NB4 (cell line): Measurements from ENCODE around the gene WARS2.

Experiments
- DNase-seq: peaks from one replicate; pipeline ENCODE4 v3.0.0; 2010; ENCODE audit warnings: low read depth
- H3K4me3 ChIP-seq: one replicate; pipeline ENCODE4 v1.5.1; 2011; ENCODE audit warnings: mild to moderate bottlenecking, low read depth, low read length, moderate library complexity
- MYC ChIP-seq: IDR thresholded peaks from 2 replicates; pipeline ENCODE4 v1.6.1; 2011; ENCODE audit warnings: low read depth, low read length
- POLR2A ChIP-seq: IDR thresholded peaks from 2 replicates; pipeline ENCODE4 v1.6.1; 2011; ENCODE audit warnings: mild to moderate bottlenecking; ENCODE audit not compliant: insufficient read length; ENCODE audit errors: extremely low read depth
- TF ChIP-seq, protein P1 (sequence below): IDR thresholded peaks from one replicate; pipeline ENCODE4 v1.5.1; 2012; ENCODE audit warnings: low read depth, low read length
- TF ChIP-seq, protein P2 (sequence below): IDR thresholded peaks from 2 replicates; pipeline ENCODE4 v1.6.1; 2011; ENCODE audit warnings: low read depth, low read length

The WARS2 gene

DNA sequence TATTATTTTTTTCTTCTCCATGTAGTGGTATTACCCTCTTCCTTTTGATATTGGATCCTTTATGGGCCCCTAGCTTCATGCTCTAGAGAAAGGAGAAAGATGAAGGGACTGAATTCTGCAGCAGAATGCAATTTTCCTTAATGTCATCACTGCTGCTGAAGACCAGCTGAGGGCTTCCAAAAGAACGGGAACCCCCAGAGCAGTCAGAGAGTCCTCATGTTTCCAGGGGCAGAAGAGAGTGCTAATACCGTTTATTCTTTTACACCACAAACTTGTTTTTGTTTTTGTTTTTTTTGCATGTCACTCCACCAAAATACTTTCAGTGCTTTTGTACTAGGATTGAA lies 131.2 kb downstream of the WARS2 start:
- TF ChIP-seq MYC (no peak), POLR2A (no peak)
- TF ChIP-seq, protein P1, sequence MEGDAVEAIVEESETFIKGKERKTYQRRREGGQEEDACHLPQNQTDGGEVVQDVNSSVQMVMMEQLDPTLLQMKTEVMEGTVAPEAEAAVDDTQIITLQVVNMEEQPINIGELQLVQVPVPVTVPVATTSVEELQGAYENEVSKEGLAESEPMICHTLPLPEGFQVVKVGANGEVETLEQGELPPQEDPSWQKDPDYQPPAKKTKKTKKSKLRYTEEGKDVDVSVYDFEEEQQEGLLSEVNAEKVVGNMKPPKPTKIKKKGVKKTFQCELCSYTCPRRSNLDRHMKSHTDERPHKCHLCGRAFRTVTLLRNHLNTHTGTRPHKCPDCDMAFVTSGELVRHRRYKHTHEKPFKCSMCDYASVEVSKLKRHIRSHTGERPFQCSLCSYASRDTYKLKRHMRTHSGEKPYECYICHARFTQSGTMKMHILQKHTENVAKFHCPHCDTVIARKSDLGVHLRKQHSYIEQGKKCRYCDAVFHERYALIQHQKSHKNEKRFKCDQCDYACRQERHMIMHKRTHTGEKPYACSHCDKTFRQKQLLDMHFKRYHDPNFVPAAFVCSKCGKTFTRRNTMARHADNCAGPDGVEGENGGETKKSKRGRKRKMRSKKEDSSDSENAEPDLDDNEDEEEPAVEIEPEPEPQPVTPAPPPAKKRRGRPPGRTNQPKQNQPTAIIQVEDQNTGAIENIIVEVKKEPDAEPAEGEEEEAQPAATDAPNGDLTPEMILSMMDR = no peak
- TF ChIP-seq, protein P2, sequence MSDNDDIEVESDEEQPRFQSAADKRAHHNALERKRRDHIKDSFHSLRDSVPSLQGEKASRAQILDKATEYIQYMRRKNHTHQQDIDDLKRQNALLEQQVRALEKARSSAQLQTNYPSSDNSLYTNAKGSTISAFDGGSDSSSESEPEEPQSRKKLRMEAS = no peak
- no peak overlapping the region for H3K4me3 ChIP-seq
- no peak for DNase-seq

DNA sequence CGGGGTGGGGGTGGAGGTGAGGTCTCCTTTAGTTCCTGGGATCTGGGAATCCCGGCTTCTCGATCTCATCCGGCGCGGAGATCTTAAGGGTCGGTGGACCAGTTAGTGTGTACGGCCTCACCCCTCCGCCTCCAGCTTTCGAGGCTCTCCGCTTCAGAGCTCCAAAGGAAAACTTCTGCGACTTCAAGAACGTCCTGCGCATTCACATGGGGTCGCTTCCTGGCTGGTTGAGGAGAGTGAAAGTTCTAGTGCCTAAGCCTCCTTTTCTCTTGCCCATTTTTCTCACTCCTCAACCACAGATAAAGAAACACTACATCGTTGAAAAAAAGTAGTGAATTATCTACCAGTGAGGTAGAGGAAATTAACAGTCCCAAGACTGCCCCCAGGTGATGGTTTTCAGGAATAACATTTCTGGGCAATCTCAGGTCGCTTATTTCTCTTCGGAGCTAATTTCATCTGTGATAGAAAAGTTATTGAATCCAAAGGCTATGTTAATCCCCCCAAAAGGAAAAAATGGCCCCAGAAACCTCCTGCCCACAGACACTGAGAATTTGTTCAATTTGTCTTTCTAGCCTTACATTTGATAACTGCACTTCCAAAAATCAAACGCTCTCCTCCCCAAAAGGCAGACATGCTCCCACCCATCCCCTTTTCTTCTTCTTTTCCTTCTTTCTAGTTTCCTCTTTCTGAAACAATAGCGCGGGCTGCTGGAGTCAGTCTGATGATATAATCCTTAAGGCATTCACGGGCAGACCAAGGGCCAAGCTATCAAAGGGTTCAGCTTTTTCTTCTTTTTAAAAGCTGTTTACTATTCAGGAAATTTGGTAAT lies 131.8 kb downstream of the WARS2 start:
- no peak overlapping the region for H3K4me3 ChIP-seq
- TF ChIP-seq MYC = no peak
- TF ChIP-seq, protein P1 = peak; percentile 42
- peak; percentile 58 for DNase-seq

DNA sequence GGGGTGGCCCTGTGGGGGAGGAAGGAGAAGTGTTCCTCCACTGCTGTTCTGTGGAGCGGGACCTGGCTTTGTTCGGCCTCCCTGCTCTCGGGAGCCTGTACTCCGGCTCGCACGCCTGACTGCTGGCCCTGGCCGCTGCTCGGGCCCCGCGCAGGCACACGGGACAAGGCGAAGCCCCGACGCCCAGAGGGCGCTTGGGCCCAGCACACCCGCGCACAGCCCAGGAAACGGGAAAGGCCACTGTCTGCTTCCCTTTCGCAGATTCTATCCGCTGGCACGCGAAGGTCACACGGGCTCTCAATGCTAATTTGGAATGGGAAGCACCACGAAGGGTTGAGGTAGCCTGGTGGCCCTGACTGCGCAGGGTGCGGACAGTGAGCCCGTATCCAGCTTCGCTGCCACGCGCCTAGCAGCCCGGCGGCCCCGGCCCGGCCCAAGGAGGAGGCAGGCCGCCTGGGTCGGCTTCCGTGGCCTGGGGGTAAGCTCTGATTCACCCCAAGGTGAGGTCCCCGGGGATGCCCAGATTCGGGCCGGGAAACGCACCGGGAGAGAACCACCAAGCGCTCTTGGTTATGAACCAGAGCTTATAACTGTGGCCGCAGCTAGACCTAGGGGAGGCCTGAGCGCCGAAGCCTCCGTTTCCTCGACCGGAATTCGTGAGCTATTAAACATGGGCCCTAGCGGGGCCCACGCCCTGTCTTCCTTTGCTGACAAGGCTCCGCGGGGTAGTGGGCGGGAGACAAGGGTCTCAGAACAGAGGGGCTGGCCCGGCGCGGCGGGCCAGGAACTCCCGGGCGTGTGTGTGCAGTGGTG lies 132.6 kb downstream of the WARS2 start:
- H3K4me3 ChIP-seq = no peak overlapping the region
- no peak for DNase-seq

DNA sequence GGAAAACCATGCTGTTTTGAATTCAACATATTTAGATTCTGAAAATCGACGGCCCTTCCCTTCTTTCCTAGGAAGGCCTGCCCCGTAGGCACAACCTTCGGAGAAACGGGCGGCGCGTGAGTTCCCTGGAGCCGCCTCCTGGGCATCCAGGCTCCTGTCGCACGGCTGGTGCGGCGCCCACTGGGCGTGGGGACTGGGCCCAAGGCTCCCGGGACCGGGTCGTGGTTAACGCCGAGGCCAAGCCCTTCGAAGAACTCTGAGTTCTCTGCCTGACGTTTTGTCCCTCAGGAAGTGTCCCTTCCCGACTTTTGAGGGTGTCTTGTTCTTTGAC lies 133.1 kb downstream of the WARS2 start:
- TF ChIP-seq POLR2A (no peak), MYC (no peak)
- TF ChIP-seq, protein P2 = no peak
- TF ChIP-seq, protein P1 = no peak
- DNase-seq = no peak
- H3K4me3 ChIP-seq = no peak overlapping the region

More for the DNA sequence above, 132.6 kb downstream of the WARS2 start:
- TF ChIP-seq, protein P1 = no peak
- TF ChIP-seq MYC = no peak
- TF ChIP-seq, protein P2 = no peak
- no peak for TF ChIP-seq POLR2A

DNA sequence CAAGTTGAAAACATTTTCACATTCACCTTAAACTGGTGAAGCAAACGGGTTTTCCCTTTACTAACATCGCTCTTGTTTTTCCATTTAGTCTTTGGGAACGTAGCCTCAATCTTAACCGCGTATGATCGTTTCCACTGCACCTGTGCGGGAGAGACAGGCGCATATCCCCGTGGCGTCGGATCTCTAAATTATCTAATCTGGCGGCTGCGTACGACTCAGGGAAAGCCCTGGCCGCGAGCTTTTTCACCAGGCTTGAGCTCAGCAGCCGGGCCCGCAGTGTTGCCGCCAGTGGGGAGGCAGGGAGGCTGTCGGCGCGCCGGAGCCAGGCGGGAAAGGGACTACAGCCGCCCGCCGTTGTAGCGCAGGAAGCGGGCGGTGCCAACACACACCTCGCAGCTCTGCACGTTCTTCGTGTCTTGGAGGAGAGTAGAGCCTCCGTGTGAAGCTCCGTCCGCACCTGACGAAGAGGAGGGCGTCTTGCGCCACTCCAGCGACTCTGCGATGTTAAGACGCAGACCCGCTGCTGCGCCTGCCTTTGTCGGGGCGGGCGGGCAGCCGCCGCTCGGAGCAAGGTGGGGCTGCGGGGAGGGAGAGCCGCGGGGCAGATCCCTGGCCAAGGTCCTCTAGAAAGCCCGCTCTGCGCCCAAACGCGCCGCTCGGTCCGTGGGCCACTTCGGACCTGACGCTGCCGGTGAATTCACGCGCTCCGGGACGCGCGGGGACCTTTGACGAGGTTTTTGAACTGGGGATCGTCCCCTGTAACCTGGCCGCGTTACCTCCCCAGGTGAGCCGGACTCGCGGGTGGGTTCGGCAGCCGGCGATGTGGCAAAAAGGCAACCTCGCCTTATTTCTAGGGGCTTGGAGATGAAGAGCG lies 133.8 kb downstream of the WARS2 start:
- DNase-seq = no peak
- no peak for TF ChIP-seq MYC
- TF ChIP-seq, protein P1 = no peak
- TF ChIP-seq POLR2A = no peak
- TF ChIP-seq, protein P2 = no peak
- H3K4me3 ChIP-seq = no peak overlapping the region
